HG02870 (cell line): ENCODE data around the gene ITPK1.

Source experiments
- ATAC-seq: cut with Tn5 transposase; IDR thresholded peaks from one replicate; pipeline ENCODE4 v1.9.1; 2021; ENCODE audit warnings: mild to moderate bottlenecking, moderate library complexity; ENCODE audit not compliant: unreplicated experiment

Gene ITPK1

DNA sequence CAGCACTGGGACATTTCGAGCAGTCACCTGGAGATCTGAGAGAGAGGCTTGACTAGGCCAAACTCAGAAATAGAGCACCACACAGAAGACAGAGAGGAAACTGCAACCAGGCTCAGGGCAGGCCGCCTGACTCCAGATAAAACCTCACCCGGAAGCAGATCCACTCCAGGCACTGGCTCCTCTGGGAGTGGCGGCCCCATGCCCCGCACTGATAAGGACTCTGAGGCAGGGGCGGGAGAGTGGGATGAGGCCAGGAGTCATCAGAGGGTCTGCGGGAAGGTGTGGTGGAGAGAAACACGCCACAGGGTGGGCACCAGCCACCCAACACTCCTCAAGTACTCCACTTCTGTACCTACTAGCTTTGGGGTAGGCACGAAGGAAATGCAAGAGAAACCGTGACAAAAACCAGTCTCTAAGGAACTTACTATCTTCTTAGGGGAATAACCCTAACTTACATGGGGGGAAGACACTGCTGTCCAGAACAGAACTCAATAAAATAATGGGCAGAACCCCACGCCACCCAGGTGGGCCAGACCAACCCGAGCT lies 121.5 kb downstream of the ITPK1 start:
- ATAC-seq: no peak

DNA sequence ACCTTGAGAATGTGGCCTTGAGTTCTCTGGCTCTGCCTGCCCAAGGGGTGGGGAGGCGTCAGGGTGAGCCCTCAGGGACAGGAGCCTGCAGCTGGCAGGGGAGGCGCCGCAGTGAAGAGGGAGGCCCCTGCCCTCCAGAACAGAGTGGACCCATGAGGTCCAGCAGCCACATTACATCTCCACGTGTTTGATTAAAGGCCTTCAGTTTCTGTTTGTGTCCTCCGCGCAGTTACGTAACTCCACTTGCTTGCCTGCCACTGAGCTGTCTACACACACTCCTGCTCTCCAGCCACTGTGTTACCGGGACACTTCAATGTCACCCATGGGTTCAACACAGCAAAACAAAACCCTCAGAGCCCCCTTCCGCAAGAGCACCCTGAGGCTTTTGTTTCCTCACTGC lies 122.4 kb downstream of the ITPK1 start:
- no peak for ATAC-seq

DNA sequence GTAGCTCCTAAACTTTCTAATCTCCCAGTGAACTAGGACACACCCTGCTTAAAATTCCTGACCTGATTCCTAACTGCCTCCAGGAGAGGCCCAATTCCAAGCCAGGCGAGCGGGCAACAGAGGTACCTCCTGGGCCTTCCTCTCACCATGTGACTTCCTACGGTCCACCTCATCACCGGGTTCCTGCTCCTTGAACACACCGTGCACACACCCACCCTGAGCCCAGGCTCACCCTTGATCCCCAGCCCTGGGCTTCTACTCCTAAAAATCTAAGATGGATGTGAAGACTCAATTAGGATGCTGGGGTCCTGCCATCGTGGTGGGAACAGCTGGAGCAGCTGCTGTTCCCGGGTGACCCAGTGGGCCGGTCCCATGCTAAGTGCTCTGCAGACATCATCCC lies 124.2 kb downstream of the ITPK1 start:
- ATAC-seq: no peak

DNA sequence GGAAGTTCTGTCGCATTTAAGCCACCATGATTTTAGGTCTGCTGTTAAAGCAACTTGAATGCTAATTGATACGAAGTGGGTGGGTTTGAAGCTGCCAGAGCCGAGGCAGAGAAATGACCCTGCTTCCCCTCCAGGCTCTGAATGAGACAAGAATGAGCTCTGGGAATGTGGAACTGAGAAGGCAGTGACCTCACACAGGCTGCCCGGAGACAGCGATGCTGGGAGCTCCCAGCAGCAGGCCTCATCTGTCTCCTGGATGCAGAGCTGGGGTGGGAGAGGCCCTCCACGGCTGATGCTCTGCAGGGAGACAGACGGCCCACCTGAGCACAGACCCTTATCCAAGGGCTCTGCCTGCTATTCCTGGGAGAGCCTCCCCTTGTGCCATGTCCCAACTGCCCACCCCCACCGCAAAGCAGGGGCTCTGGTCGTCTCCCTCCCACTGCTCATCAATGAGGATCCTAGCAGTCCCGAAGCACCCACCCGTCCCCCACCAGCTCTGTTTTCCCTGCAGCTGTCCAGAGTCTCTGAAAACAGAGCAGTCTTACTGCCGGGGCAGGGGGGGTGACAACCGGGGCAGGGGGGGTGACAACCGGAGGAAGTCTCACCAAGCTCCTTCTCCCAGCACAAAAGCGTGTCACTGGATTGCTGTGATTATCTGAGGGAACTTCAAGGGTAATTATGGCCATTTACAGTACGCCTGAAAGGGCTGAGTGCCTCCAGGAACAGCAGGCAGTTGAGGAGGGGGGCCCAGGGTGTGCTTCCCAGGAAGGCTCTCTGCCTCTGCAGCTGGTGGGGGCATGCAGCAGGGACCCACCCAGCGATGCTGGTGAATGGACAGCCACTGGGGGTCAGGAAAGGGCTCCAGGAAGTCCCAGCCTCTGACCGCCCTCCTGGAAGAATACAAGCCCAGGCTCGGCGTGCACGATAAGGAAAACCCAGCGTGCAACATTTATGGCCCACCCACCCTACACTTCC lies 125.0 kb downstream of the ITPK1 start:
- no peak for ATAC-seq

DNA sequence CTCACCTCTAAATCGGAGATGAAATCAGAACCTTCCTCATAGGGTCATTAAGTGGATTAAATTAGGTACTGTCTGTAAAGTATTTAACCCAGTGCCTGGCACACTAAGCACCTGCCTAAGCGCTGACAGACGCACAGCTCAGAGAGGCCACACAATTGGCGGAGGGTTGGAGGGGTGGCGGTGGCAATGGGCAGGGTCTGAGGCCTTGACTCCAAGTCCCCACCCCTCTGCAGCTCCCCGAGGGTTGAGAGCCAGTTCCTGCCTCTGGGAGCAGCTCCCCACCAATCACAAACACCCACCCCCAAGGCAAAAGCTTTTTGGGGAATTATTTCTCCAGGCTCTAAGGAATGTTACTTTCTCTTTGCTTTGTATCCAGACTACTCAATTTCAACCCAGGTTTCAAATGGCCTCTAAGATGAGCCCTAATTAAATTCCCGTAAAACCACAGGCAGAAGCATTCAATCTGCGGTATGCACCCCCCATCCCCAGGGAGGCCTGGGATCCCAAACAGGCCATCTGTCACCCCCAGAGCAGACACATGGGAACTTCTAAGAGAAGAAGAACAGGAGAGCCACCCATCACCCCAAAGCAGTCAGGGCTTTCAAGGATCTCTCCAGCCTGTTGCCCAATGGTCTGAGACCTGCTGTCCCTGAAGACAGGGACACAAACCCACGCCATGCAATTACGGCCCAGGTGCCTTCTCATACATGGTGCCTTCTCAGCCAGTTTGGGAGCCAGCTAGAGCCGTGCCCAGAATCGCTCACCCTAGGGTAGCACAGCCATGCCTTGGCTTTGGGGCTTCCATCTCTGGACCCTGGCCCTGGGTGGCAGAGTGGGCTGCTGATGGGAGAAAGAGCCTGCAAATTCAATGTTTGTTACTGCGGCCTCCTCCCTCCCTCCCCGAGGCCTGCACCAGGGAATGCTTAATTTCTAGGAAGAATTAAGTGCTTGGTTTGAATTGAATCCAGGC lies 126.7 kb downstream of the ITPK1 start:
- ATAC-seq: no peak

DNA sequence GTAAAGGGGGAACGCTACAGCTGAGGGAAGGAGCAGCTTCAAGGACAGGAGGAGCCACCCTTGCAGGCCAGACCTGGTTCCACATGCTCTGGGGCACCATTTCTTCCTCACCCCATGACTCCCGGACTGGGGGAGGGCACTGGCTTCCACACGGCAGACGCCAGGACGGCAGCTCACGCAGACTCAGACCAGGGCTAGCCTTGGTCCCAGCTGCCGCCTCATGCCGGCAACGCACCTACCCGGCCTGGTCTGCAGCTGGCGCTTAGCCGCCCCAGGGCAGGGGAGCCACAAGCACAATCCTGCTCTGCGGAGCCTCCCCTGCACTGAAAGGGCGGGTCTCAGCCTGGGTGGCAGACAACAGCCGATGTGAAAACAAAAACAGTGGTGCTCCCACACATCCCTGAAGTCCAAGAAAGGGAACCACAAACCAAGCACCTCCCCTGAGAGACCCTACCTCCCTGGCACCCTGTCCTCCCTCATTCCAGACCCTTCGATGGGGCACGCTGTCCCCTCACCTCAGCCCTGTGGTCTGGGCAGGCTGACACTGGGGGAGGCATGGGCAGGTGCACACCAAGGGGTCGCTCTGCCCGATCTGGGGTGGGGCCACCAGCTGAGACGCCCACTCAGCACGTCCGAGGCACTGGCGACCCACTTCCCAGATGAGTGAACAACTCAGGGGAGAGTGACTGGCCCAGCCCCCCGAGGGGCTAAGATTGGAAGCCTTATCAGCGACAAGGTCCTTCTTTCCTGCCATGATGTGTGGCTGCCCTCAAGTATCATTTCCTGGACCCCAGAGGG lies 127.8 kb downstream of the ITPK1 start:
- ATAC-seq: no peak

DNA sequence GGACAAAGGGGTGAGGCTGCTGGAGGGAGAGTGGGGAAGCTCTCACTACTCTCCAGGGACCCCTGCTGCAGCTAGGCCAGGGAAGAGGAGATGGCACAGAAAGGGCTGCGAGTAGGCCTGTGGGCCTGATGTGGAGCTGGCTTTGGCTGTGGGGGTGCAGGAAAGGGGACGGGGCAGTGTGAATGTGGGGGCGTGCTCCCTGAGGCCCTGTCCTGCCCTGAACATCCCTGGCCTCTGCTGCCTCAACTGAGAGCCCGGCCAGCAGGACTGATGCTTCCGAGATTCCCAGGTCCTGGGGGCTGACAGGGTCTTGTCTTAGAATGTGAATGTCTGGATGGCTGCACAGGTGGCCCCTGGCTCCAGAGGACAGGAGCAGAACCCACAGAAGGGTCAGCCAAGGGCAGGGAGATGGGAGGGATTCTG lies 128.6 kb downstream of the ITPK1 start:
- no peak for ATAC-seq

DNA sequence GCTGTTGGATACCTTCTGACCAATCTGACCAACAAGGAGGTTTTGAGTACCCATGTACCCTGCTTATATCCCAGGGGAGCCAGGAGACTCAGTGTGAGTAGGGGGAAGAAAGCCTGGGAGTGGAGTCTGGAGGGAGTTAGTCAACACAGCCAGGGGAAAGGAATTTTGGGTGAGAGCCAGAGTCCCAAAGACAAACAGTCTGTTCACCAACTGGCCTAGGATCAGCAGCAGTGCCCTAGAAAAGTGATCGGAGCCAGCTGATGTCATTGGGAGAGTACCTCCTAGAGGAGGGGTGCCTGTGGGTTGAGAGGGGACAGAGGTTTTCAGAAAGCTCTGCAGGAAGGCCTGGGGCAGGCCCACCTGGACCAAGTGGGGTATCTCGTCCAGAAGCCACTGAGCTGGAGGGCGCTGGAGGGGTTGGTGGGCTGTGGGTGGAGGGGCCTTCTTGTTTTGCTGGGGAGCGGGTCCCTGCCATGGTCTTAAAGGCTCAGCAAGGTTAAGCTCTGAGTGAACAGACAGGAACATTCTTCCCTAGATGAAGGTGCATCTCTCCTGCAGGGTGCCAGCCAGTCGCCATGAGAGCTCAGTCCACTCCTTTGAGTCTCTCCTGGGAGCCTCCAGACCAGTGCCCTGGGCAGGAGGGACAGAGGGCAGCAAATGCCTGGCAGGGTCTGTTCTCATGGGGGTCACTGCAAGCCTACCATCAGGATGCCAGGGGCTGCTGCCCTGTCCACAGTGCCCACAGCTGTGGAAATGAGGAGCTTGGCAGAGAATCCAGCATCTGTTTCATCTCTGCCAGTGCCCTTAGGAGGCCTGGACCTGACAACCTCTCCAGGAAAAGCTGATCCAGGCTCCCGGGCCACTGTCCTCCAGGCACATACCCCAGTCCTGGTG lies 129.2 kb downstream of the ITPK1 start:
- ATAC-seq: no peak

DNA sequence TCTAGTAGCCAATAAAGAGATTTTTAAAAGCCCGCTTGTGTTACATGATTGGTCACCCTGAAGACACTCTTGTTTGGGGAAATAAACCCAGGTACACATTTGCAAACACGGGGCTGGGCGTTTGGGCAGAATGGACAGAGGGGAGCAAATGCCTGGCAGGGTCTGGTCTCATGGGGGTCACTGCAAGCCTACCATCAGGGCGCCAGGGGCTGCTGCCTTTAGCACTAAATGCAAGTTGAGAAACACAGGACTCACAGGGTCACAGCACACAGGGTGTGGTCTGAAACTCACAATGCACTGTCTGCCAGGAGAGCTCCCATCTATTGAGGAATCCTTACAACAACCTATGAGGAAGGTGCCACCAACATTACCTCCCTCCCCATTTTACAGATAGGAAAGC lies 130.2 kb downstream of the ITPK1 start:
- ATAC-seq: no peak

DNA sequence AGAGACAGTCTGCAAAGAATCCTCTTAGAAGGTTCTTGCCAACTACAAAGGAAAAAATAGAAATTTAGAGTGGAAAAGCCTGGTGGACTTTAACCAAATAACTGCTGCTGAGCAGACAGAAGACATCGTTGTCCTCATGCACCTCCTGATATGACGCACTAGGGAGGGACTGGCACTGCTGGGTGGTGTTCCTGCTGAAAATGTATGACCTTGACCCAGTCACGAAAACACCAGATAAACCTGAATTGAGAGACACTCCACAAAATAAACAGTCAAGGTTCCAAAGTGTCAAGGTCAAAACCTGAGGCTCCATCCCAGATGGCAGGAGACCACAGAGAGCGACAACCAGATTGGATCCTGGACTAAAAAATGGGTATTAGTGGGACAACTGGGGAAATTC lies 130.8 kb downstream of the ITPK1 start:
- no peak for ATAC-seq

DNA sequence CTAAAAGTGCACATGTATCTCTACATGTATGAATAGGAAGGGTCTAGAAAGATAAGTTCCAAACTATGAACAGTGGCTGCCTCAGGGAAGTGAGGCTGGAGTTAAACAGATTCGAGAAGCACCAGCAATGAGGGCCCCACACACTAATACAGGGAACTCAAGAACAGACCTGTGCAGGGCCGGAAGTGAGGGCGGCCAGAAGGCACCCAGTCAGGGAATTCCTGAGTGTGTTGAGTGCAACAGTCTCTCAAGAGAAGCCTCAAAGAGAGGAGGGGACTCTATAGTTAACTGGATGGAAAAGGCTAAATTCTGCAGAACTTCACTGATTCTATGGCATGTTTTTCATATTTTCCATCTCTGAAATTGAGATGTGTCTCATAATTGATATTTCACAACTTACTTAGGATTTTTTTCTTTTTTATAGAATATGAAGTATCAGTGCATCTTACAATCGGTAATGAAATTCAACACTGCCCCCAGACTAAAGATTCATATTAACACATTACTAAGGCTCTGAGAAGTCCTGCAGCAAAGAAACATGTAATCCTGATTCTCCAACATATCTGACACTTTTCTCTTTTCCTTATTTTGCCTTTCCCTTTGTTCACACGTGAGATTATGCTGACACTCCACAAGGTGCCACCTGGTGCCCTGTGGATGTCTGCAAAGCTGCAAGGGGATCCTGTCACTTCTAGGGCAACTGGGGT lies 131.5 kb downstream of the ITPK1 start:
- no peak for ATAC-seq

DNA sequence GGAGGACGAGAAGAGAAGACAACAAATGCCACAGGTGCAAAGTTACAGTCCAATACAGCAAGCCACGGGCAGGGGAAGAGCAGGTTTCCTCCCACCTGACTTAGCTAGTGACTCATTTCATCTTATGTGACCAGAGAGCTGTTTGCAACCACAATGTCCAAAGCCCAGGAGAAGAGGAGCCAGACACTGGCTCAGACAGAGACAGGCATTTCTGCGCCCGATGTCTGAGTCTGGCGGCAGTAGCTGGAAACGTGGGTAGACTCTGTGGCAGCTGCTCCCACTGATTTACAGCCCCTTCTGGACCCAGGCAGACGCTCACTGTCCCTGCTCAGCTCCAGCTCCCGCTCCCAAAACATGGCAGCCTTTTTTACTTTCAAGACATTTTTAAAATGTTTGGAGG lies 132.8 kb downstream of the ITPK1 start:
- no peak for ATAC-seq

DNA sequence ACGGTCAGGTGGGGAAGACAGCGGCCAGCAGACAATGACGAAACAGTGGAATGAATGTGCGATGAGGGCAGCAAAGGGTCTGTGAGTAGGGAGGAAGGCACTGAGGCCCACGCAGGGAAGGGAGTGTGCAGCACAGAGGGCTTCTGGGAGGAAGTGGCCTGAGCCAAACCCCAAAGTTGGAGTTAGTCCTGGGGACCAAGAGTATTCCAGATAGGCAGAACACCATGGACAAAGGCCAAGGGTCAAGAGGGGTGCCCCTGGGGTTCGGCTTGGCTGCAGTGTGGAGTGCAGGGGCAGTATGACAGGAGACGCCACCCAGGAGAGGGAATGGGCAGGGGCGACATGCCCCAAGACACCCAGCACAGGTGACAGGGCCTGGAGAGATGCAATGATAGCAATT lies 134.0 kb downstream of the ITPK1 start:
- ATAC-seq: no peak

DNA sequence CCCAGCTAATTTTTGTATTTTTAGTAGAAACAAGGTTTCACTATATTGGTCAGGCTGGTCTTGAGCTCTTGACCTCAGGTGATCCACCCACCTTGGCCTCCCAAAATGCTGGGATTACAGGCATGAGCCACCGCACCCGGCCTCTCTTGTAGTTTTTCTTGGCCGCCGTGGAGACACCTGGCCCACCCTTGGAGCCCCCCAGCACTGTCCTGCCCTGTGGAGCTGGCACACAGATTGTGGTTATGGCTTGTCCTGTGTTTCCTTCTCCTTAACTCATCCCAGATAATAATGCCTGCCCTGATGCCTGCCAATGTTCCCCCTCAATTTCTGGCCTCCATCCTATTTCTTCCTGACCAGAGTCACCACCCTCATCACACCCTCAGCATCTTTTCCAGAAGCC lies 134.9 kb downstream of the ITPK1 start:
- no peak for ATAC-seq

DNA sequence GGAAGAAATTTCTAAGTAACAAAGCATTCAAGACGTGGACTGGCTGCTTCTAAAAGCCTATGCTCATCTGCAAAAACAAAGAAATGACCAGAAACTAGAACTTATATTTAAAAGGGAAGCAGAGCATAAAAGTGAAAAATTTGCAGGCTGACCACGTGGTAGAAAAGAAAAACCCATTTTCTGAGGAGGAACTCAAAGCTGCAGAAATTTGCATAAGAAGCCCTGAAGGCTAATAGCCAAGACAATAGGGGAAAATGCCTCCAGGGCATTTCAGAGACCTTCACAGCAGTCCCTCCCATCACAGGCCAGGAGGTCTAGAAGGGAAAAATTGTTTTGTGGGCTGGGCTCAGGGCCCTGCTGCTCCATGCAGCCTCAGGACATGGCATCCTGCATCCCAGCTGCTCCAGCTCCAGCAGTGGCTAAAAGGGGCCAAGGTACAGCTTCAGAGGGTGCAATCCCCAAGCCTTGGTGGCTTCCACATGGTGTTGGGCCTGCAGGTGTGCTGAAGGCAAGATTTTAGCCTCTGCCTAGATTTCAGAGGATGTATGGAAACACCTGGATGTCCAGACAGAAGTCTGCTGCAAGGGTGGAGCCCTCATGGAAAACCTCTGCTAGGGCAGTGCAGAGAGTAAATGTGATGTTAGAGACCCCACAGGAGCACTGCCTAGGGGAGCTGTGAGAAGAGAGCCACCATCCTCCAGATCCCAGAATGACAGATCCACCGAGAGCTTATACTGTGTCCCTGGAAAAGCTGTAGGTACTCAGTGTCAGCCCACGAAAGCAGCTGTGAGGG lies 137.3 kb downstream of the ITPK1 start:
- ATAC-seq: no peak

DNA sequence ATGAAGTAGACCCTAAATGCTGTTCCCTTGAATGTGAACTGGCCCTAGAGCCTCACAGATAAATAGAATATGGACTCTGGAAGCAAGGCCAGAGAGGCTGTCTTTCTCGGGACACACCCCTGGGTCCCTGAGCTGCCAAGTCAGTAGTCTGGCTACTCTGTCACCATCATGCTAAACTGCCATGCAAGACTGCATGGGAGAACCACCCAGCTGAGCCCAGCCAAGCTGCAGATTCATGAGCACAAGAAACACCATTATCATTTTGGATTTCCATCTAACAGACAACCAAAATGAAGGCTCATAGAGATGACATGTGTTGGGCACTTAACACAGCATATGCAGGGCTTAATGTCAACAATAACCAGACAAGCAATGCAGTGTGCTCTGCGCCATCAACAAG lies 139.5 kb downstream of the ITPK1 start:
- ATAC-seq: no peak

DNA sequence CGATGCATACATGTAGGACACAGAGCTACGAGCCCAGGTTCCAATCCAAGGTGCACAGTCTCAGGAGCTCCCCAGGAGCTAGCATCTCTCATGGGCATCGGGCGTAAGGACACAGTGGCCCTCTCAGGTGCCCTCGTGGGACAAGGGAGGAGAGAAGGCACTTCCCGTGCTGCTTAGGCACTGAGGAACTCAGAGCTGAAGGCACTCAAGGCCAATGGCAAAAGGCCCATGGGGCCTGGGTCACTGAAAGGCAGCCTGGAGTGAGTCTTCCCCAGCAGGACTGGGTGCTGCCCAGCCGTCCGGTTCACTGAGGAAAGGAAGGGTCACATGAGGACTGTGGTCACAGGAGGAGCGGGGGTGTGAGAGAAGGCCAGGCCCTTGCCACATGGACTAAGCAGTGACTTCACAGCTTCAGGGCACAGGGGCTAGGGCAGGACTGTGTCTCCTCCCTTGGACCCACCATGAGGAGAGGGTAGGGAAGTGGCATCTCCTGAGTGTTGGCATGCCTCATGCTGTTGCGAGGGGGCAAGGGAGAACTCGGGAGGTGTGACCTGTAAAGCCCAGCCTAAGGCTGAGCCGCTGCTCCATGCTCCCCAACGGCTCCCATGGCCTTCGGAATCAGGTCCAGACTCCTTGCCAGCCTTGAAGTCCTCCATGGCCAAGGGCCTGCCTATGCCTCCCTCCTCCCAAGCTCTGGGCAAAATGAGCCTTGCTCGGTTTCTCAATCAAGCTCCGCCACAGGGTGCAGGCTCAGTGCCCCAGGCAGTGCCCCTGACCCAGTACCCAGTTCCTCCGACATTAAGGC lies 141.0 kb downstream of the ITPK1 start:
- ATAC-seq: no peak
